K562 (cell line): ENCODE measurements around the gene SLC38A1. TPM values are rescaled to one million over a fixed set of nuclear protein-coding genes. Genes with fewer than 3 reads are reported as not detected.

Experiments
- ATAC-seq: fragments of 200-7000 bp; cut with Tn5 transposase; 3 replicates; pipeline ENCODE4 v1.9.1; 2020; ENCODE audit warnings: moderate library complexity
- BruUV-seq: library from RNA; stranded (reverse); fragments of 400-500 nt; replicated peaks from 2 replicates; lab custom pipeline; 2021; lab: Mats Ljungman, UMichigan
- CTCF ChIA-PET: fragments of 300-600 bp; formaldehyde crosslinking; extraction: SDS; loops from one replicate; lab custom pipeline; 2021; ENCODE audit warnings: low intra/inter-chr PET ratio; lab: Yijun Ruan, JAX
- POLR2A ChIA-PET: fragments of 300-600, 350-650 bp; sonication (Branson Sonifier 250); formaldehyde crosslinking; extraction: SDS; loops from one replicate; lab custom pipeline; 2021; ENCODE audit warnings: antibody characterized with exemption, inconsistent platforms; lab: Yijun Ruan, JAX
- DNase-seq, 4 experiments: peaks; one replicate each; pipeline versions ENCODE4 v3.0.0 to v3.0.0-alpha.2; 2011 to 2018; ENCODE audit warnings: low spot score in 3 of 4, mixed read lengths in 3 of 4; ENCODE audit errors: extremely low read depth in 1 of 4
- FAIRE-seq: peaks from 2 replicates; lab custom pipeline; 2011; peaks lifted over from hg19 to GRCh38; lab: Jason Lieb, UNC
- H2AFZ ChIP-seq: 2 replicates; pipeline ENCODE4 v1.6.0; 2011; ENCODE audit warnings: low read depth, low read length, control low read depth, inconsistent platforms
- H3K27ac ChIP-seq: fragments of 200-600 bp; 3 replicates; pipeline ENCODE4 v1.8.0; 2011; ENCODE audit warnings: low read depth, mild to moderate bottlenecking, control low read depth, inconsistent platforms, low read length, moderate library complexity, mixed read lengths; ENCODE audit errors: extremely low read depth
- H3K27me3 ChIP-seq, 2 experiments: fragments of 300-600 bp in 1 of 2; 2 replicates in 1 of 2; 3 replicates in 1 of 2; pipeline versions ENCODE4 v1.6.0 to v1.8.0; 2011; ENCODE audit warnings: inconsistent platforms in 2 of 2, low read length in 2 of 2, mild to moderate bottlenecking in 1 of 2, mixed read lengths in 1 of 2, moderate library complexity in 1 of 2; ENCODE audit not compliant: control insufficient read depth in 2 of 2, insufficient read depth in 2 of 2
- H3K36me3 ChIP-seq: fragments of 300-600 bp; 3 replicates; pipeline ENCODE4 v1.8.0; 2011; ENCODE audit warnings: mild to moderate bottlenecking, low read length, inconsistent platforms; ENCODE audit not compliant: control insufficient read depth, insufficient read depth
- H3K4me1 ChIP-seq, 2 experiments: fragments of 200-600 bp in 1 of 2; replicated peaks in 1 of 2; 2 replicates in 1 of 2; 3 replicates in 1 of 2; pipeline versions ENCODE4 v1.5.1 to v1.8.0; 2011; ENCODE audit warnings: inconsistent platforms in 2 of 2, low read length in 2 of 2, mild to moderate bottlenecking in 1 of 2, mixed read lengths in 1 of 2, moderate library complexity in 1 of 2; ENCODE audit not compliant: control insufficient read depth in 2 of 2, insufficient read depth in 2 of 2
- H3K4me2 ChIP-seq: 2 replicates; pipeline ENCODE4 v1.6.1; 2011; ENCODE audit warnings: low read length, control low read depth, inconsistent platforms, mixed read lengths; ENCODE audit not compliant: insufficient read depth
- H3K4me3 ChIP-seq: fragments of 200-600 bp; sonication (generic), shearing (Covaris generic); 2 replicates; pipeline ENCODE4 v1.5.1; 2016; ENCODE audit warnings: control low read depth, inconsistent platforms
- H3K79me2 ChIP-seq: fragments of 200-600 bp; 3 replicates; pipeline ENCODE4 v1.8.0; 2011; ENCODE audit warnings: low read length, inconsistent platforms; ENCODE audit not compliant: control insufficient read depth, insufficient read depth
- H3K9ac ChIP-seq, 2 experiments: 2 replicates each; pipeline versions ENCODE4 v1.6.0 to v1.6.1; 2011; ENCODE audit warnings: low read depth in 2 of 2, low read length in 2 of 2, control low read depth in 1 of 2, inconsistent platforms in 1 of 2, mild to moderate bottlenecking in 1 of 2, mixed read lengths in 1 of 2; ENCODE audit not compliant: insufficient read depth in 1 of 2
- H3K9me1 ChIP-seq: one replicate; pipeline ENCODE4 v1.6.0; 2011; ENCODE audit warnings: inconsistent platforms, mild to moderate bottlenecking, low read length, moderate library complexity; ENCODE audit not compliant: control insufficient read depth, insufficient read depth
- H3K9me3 ChIP-seq: replicated peaks from 2 replicates; pipeline ENCODE4 v1.5.1; 2011; ENCODE audit warnings: low read depth, low read length, inconsistent platforms; ENCODE audit not compliant: control insufficient read depth, insufficient read depth
- H4K20me1 ChIP-seq: replicated peaks from 2 replicates; pipeline ENCODE4 v1.6.1; 2011; ENCODE audit warnings: low read length, inconsistent platforms, mixed read lengths; ENCODE audit not compliant: control insufficient read depth, insufficient read depth
- ASH1L ChIP-seq: fragments of 450-650 bp; IDR thresholded peaks from 2 replicates; pipeline ENCODE4 v1.6.1; 2018; ENCODE audit warnings: borderline replicate concordance, mild to moderate bottlenecking, low read depth; ENCODE audit not compliant: partially characterized antibody
- CBFB ChIP-seq: sonication (generic); formaldehyde crosslinking; IDR thresholded peaks from 2 replicates; pipeline ENCODE4 v1.4.0; 2020; ENCODE audit warnings: mild to moderate bottlenecking, missing genetic modification reagents
- EP300 ChIP-seq: IDR thresholded peaks from 2 replicates; pipeline ENCODE4 v1.6.1; 2012; ENCODE audit warnings: low read length, improper control_type of control experiment
- PTBP1 ChIP-seq: fragments of 200-400 bp; formaldehyde crosslinking; IDR thresholded peaks from 2 replicates; pipeline ENCODE4 v1.6.1; 2017; ENCODE audit warnings: low read depth, low read length
- RBBP5 ChIP-seq: fragments of 200-600 bp; sonication (generic); IDR thresholded peaks from 2 replicates; pipeline ENCODE4 v1.6.1; 2012; ENCODE audit warnings: borderline replicate concordance, mild to moderate bottlenecking, low read length, control low read depth, inconsistent platforms; ENCODE audit not compliant: insufficient read depth, poor library complexity, severe bottlenecking
- SRSF1 ChIP-seq: fragments of 200-400 bp; formaldehyde crosslinking; IDR thresholded peaks from 2 replicates; pipeline ENCODE4 v1.6.1; 2017; ENCODE audit warnings: mild to moderate bottlenecking, low read depth, low read length, moderate library complexity
- ZNF184 ChIP-seq: sonication (generic); formaldehyde crosslinking; IDR thresholded peaks from 2 replicates; pipeline ENCODE4 v1.5.0; 2020; ENCODE audit warnings: missing genetic modification reagents
- ZNF589 ChIP-seq: fragments of 200-800 bp; sonication (Bioruptor generic); IDR thresholded peaks from 2 replicates; pipeline ENCODE4 v1.6.1; 2016; ENCODE audit warnings: low read depth, missing genetic modification characterization, missing compliant biosample characterization
- WGBS: fragments of 100-300 bp; shearing (Covaris generic); methylation state at CpG from one replicate; pipeline ENCODE4 v1.1.6; 2016; ENCODE audit warnings: low coverage, mixed read lengths; ENCODE audit not compliant: insufficient coverage; ENCODE audit errors: missing lambda C conversion rate; 5-methylcytosine and 5-hydroxymethylcytosine counted together
- in situ Hi-C: fragments of 300-500 bp; cut with MboI; formaldehyde crosslinking; loops from 4 replicates; pipeline ENCODE4 v1.15.0; 2018; ENCODE audit warnings: inconsistent platforms, mixed read lengths
- intact Hi-C: fragments of 100-400 bp; cut with micrococcal nuclease; formaldehyde crosslinking; loops from 2 replicates; pipeline ENCODE4 v1.14.2; 2022
- polyA plus RNA-seq, 8 experiments: library from polyadenylated mRNA; depleted of rRNA in 4 of 8; stranded (reverse) in 5 of 8; unstranded in 3 of 8; fragments of >200 nt; fragmentation: Nextera tagmentation in 2 of 8; fragmentation: Illumina TruSeq in 1 of 8; extraction: Ambion mirVana in 2 of 8; extraction: Trizol in 1 of 8; gene quantifications; 2 replicates each; pipeline versions ENCODE4 v1.2.1 to v1.2.3, GENCODE V29; 2011 to 2014; ENCODE audit warnings: inconsistent platforms in 1 of 8, missing spikeins in 1 of 8
- total RNA-seq, 7 experiments: library from RNA; depleted of rRNA in 6 of 7; stranded (reverse); fragments of >200 nt in 6 of 7; fragmentation: Illumina TruSeq in 2 of 7; extraction: Trizol in 2 of 7; gene quantifications; 2 replicates each; pipeline versions ENCODE4 v1.2.1 to v1.2.3, GENCODE V29; 2011 to 2021; ENCODE audit warnings: low replicate concordance in 1 of 7
- TF ChIP-seq, protein P1 (sequence below): sonication (generic); formaldehyde crosslinking; IDR thresholded peaks from 2 replicates; pipeline ENCODE4 v1.8.0; 2022; ENCODE audit warnings: missing genetic modification reagents, mild to moderate bottlenecking, borderline replicate concordance
- TF ChIP-seq, protein P2 (sequence below): fragments of 250-450 bp; sonication (Bioruptor Pico); IDR thresholded peaks from 2 replicates; pipeline ENCODE4 v1.8.0; 2021; ENCODE audit warnings: moderate library complexity, mild to moderate bottlenecking, inconsistent platforms
- TF ChIP-seq, protein P3 (sequence below): IDR thresholded peaks from 3 replicates; pipeline ENCODE4 v1.6.1; 2011; ENCODE audit warnings: borderline replicate concordance, mild to moderate bottlenecking; ENCODE audit not compliant: insufficient read length, insufficient read depth

SLC38A1 gene
- total and polyA plus RNA-seq, 9 of the 15 experiments (the other 6 are each of a cell fraction or from before 2014, with no cell fraction given) = 51.9 to 112 (median 75.0) TPM

DNA sequence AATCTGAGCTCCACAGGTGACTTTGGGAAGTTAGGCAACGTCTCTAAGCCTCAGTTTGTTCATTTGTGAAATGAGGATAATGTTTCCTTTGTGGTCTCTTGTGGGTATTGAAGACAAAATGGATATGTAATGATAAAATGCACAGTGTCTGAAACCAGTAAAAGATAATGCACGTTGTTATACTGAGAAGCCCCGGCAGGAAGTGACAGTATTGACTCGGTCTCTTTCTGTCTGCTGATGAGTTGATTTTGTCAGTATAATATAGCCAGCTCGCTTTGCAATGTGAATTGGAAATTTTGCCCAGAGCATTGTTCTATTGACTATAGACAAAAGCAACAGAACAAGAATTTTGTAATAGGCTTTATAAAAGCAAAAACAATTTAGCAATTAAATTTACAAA, 49.2 kb upstream of the SLC38A1 start (continued):
- TF ChIP-seq, protein P1, sequence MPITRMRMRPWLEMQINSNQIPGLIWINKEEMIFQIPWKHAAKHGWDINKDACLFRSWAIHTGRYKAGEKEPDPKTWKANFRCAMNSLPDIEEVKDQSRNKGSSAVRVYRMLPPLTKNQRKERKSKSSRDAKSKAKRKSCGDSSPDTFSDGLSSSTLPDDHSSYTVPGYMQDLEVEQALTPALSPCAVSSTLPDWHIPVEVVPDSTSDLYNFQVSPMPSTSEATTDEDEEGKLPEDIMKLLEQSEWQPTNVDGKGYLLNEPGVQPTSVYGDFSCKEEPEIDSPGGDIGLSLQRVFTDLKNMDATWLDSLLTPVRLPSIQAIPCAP = no peak
- no peak for TF ChIP-seq ASH1L
- no peak for TF ChIP-seq PTBP1
- TF ChIP-seq ZNF589 (CRISPR knock-in tag) = no peak
- no peak for TF ChIP-seq SRSF1

DNA sequence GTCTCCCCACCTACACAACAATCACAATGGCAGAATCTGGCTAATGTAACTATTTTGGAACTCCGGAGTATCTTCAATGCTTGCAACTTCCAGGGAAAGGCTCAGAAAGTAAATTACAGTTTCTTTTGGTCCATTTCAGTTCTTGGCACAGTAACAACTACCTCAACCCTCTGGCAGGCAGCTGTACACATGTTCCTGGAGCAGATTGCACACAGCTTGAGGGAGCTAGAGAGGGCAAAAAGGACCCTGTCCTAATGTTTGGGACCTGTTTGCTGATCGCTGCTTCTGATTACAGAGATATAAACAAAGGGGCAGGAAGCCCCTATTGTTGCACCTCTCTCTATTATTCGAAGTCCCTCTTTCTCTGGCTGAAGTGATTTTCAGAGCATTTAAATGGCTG, 35.2 kb upstream of the SLC38A1 start:
- no peak for ATAC-seq
- H3K9ac ChIP-seq = no peak overlapping the region
- H3K9me1 ChIP-seq = no peaks in the 10 kb centered on the region
- in situ Hi-C loops (no loop called here), intact Hi-C loops (no loop called here)
- H2AFZ ChIP-seq = no peak overlapping the region
- no peaks in the 10 kb centered on the region for H3K27me3 ChIP-seq
- no peak overlapping the region for H3K4me3 ChIP-seq
- H3K4me2 ChIP-seq = no peak overlapping the region
- H3K27ac ChIP-seq = no peak overlapping the region
- no peak for FAIRE-seq
- POLR2A ChIA-PET = no interaction called here
- BruUV-seq = no TSS peak
- H3K9me3 ChIP-seq = no peaks in the 10 kb centered on the region
- WGBS = 5% methylated on average over 3 of the region's 3 CpGs
- no peaks in the 10 kb centered on the region for H3K79me2 ChIP-seq
- no peaks in the 10 kb centered on the region for H3K36me3 ChIP-seq
- TF ChIP-seq CBFB (no peak), EP300 (no peak), RBBP5 (no peak), ZNF184 (CRISPR knock-in tag) (no peak)
- TF ChIP-seq, protein P2, sequence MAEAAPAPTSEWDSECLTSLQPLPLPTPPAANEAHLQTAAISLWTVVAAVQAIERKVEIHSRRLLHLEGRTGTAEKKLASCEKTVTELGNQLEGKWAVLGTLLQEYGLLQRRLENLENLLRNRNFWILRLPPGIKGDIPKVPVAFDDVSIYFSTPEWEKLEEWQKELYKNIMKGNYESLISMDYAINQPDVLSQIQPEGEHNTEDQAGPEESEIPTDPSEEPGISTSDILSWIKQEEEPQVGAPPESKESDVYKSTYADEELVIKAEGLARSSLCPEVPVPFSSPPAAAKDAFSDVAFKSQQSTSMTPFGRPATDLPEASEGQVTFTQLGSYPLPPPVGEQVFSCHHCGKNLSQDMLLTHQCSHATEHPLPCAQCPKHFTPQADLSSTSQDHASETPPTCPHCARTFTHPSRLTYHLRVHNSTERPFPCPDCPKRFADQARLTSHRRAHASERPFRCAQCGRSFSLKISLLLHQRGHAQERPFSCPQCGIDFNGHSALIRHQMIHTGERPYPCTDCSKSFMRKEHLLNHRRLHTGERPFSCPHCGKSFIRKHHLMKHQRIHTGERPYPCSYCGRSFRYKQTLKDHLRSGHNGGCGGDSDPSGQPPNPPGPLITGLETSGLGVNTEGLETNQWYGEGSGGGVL = no peak
- TF ChIP-seq, protein P3, sequence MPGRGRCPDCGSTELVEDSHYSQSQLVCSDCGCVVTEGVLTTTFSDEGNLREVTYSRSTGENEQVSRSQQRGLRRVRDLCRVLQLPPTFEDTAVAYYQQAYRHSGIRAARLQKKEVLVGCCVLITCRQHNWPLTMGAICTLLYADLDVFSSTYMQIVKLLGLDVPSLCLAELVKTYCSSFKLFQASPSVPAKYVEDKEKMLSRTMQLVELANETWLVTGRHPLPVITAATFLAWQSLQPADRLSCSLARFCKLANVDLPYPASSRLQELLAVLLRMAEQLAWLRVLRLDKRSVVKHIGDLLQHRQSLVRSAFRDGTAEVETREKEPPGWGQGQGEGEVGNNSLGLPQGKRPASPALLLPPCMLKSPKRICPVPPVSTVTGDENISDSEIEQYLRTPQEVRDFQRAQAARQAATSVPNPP = no peak
- CTCF ChIA-PET = no interaction called here
- H4K20me1 ChIP-seq = no peaks in the 10 kb centered on the region
- H3K4me1 ChIP-seq = no peaks in the 10 kb centered on the region
- no peak for DNase-seq
